ENCODE data around the gene NDUFS2.

GRCh38 chr1:161196111-161196510, 6.1 kb upstream of the NDUFS2 start:
- TF ChIP-seq PATZ1 (CRISPR knock-in tag; IDR thresholded peaks at IDR 0.05; ENCODE audit: borderline replicate concordance) (no peak), CREB5 (CRISPR knock-in tag; IDR thresholded peaks at IDR 0.05; ENCODE audit: low read depth) (no peak)

Data from SK-N-SH treated with all-trans-retinoic acid at 6 μM for 48 hours (cell line).